Measurements from ENCODE around the gene DGKH.

Gene DGKH

GRCh38 chr13:42283574-42283973 lies 235.1 kb downstream of the DGKH start:
- no peak for DNase-seq

DNA sequence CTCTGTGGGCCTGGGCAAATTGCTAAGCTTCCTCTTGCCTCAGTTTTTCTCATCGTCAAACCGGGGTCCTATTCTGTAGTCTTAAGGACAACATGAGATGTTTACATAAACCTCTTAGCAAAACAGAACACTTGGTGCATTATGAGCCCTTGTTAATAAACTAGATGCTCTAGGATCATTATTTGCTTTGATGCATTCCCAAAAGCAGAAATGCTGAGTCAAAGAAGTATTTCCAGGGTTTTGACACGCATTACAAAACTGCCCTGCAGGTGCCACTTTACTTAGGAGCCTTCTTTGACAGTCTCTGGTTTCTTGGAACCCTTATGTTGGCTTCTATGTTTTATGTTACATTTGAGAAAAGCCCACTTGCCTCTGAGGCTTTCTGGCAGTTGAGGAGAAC lies 235.6 kb downstream of the DGKH start:
- no peak for DNase-seq

All from C1 segment of cervical spinal cord (tissue), 14 donors.